GM19023 (cell line): Measurements from ENCODE around the gene TNS2.
A peak's percentile ranks its signal among the peaks of the same experiment; 100 is the strongest.

Experiments used
- ATAC-seq: cut with Tn5 transposase; IDR thresholded peaks from one replicate; pipeline ENCODE4 v1.9.1; 2021; ENCODE audit warnings: mild to moderate bottlenecking, moderate library complexity; ENCODE audit not compliant: unreplicated experiment

Gene TNS2

GRCh38 chr12:53039851-53040250, 10.0 kb upstream of the TNS2 start:
- no peak for ATAC-seq

GRCh38 chr12:53042607-53043454, 7.0 kb upstream of the TNS2 start:
- no peak for ATAC-seq

GRCh38 chr12:53044052-53044581, 5.7 kb upstream of the TNS2 start:
- ATAC-seq: no peak

- no peak for ATAC-seq
Measured at GRCh38 chr12:53044896-53045695, 4.8 kb upstream of the TNS2 start.

GRCh38 chr12:53045696-53046045, 4.2 kb upstream of the TNS2 start:
- no peak for ATAC-seq

- ATAC-seq: peak; percentile 40
Measured at GRCh38 chr12:53046655-53047220, 3.1 kb upstream of the TNS2 start.

GRCh38 chr12:53047221-53048032, 2.4 kb upstream of the TNS2 start:
- peak; percentile 66 for ATAC-seq

GRCh38 chr12:53048033-53048779, 1.7 kb upstream of the TNS2 start:
- ATAC-seq: no peak

- no peak for ATAC-seq
Measured at GRCh38 chr12:53048780-53049401, 974 bp upstream of the TNS2 start.

- ATAC-seq: no peak
Measured at GRCh38 chr12:53050426-53051057, 677 bp downstream of the TNS2 start.

- no peak for ATAC-seq
Measured at GRCh38 chr12:53051058-53051880, 1.4 kb downstream of the TNS2 start.

GRCh38 chr12:53051881-53052412, 2.1 kb downstream of the TNS2 start:
- ATAC-seq: no peak

GRCh38 chr12:53052419-53053217, 2.8 kb downstream of the TNS2 start:
- ATAC-seq: no peak

GRCh38 chr12:53053218-53054111, 3.6 kb downstream of the TNS2 start:
- no peak for ATAC-seq

- ATAC-seq: peak; percentile 92
Measured at GRCh38 chr12:53054112-53054878, 4.4 kb downstream of the TNS2 start.
